Measurements from ENCODE around the gene ERC1. TPM values are rescaled to one million over a fixed set of nuclear protein-coding genes. Genes with fewer than 3 reads are reported as not detected.

ERC1 gene
- total RNA-seq, 1 experiment from 2014 or later: 55.1 TPM

DNA sequence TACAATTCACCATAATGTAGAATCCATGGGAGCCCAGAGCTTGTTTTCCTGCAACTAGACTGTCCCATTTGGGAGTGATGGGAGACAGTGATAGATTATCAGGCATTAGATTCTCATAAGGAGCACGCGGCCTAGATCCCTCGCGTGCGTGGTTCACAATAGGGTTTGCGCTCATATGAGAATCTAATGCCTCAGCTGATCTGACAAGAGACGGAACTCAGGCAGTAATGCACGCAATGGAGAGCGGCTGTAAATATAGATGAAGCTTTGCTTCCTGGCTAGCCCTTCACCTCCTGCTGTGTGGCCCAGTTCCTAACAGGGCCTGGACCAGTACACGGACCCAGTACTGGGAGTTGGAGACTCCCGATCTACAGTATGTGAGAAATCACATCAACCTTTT, 476.7 kb downstream of the ERC1 start:
- no peak for DNase-seq (ENCODE audit: unreplicated experiment)
- peaks cover 13% of the 10 kb centered on the region for H3K36me3 Mint-ChIP-seq (ENCODE audit: insufficient read depth, unreplicated experiment)
- intact Hi-C loops (cut with micrococcal nuclease): no loop called here
- no TSS peak for BruUV-seq (replicated peaks)
- no peaks in the 10 kb centered on the region for H3K27me3 Mint-ChIP-seq (ENCODE audit: insufficient read depth, unreplicated experiment)
- H3K9me3 Mint-ChIP-seq (ENCODE audit: unreplicated experiment): no peaks in the 10 kb centered on the region
- ChIA-PET POLR2A (no interaction called here), CTCF (interaction anchor here (0.6 kb wide), 1 partner anchor 17 kb away, joined by 3 read pairs; no protein-coding TSS in a partner anchor)
- H3K4me1 Mint-ChIP-seq (ENCODE audit: insufficient read depth, unreplicated experiment): peaks cover 25% of the 10 kb centered on the region
- TF ChIP-seq, protein P1, sequence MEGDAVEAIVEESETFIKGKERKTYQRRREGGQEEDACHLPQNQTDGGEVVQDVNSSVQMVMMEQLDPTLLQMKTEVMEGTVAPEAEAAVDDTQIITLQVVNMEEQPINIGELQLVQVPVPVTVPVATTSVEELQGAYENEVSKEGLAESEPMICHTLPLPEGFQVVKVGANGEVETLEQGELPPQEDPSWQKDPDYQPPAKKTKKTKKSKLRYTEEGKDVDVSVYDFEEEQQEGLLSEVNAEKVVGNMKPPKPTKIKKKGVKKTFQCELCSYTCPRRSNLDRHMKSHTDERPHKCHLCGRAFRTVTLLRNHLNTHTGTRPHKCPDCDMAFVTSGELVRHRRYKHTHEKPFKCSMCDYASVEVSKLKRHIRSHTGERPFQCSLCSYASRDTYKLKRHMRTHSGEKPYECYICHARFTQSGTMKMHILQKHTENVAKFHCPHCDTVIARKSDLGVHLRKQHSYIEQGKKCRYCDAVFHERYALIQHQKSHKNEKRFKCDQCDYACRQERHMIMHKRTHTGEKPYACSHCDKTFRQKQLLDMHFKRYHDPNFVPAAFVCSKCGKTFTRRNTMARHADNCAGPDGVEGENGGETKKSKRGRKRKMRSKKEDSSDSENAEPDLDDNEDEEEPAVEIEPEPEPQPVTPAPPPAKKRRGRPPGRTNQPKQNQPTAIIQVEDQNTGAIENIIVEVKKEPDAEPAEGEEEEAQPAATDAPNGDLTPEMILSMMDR (IDR thresholded peaks at IDR 0.05; ENCODE audit: unreplicated experiment): no peak
- H3K4me3 Mint-ChIP-seq (ENCODE audit: unreplicated experiment): no peak overlapping the region
- H3K27ac Mint-ChIP-seq (ENCODE audit: low read depth, unreplicated experiment): no peak overlapping the region

DNA sequence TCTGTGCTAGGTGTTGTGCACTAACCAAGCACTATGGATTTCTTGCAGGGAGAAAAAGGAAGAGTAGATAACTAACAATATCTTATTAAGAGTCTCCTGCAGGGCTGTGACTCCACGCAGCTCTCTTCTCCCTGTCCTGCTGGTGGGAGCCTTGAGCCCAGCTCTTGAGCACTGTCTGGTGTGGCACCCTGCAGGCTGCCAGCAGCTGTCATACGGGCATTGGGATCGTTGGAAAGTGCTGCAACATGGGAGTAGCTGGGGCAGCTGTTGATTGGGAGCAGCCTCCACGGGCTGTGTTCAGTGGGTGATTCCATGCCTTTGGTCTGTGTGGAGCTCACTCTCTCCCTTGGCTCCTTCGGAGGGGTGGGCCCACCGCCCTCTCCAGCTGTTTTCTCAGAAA, 478.0 kb downstream of the ERC1 start:
- H3K27me3 Mint-ChIP-seq (ENCODE audit: insufficient read depth, unreplicated experiment): no peaks in the 10 kb centered on the region
- BruUV-seq (replicated peaks): no TSS peak
- peaks cover 13% of the 10 kb centered on the region for H3K36me3 Mint-ChIP-seq (ENCODE audit: insufficient read depth, unreplicated experiment)
- POLR2A ChIA-PET: no interaction called here
- intact Hi-C loops (cut with micrococcal nuclease): no loop called here
- no peak overlapping the region for H3K27ac Mint-ChIP-seq (ENCODE audit: low read depth, unreplicated experiment)
- no peaks in the 10 kb centered on the region for H3K9me3 Mint-ChIP-seq (ENCODE audit: unreplicated experiment)
- CTCF ChIA-PET: no interaction called here
- H3K4me3 Mint-ChIP-seq (ENCODE audit: unreplicated experiment): no peak overlapping the region
- TF ChIP-seq, protein P1 (IDR thresholded peaks at IDR 0.05; ENCODE audit: unreplicated experiment): no peak
- no peak for DNase-seq (ENCODE audit: unreplicated experiment)
- H3K4me1 Mint-ChIP-seq (ENCODE audit: insufficient read depth, unreplicated experiment): peaks cover 15% of the 10 kb centered on the region

DNA sequence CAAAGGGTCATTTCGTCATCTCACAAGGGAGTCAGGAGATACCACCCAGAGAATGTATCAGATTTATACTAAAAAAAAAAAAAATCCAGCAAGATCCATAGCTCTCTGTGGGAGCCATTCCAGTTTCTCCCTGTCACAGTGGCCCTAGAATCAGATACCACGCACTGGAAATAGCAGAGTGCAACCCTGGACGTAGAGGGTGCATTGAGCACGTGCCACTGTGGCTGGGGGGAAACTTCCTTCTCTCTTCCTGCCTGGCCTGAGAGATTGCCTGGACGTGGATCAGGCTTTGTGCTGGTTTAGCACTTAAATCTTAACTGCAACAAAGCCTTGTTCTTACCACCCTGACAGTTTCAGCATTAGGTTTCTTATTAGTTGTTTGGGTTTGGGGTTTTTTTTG, 479.0 kb downstream of the ERC1 start:
- Mint-ChIP-seq H3K9me3 (ENCODE audit: unreplicated experiment) (no peaks in the 10 kb centered on the region), H3K27ac (ENCODE audit: low read depth, unreplicated experiment) (no peak overlapping the region), H3K36me3 (ENCODE audit: insufficient read depth, unreplicated experiment) (peaks cover 13% of the 10 kb centered on the region), H3K27me3 (ENCODE audit: insufficient read depth, unreplicated experiment) (no peaks in the 10 kb centered on the region), H3K4me1 (ENCODE audit: insufficient read depth, unreplicated experiment) (peaks cover 14% of the 10 kb centered on the region), H3K4me3 (ENCODE audit: unreplicated experiment) (no peak overlapping the region)
- CTCF ChIA-PET: no interaction called here
- intact Hi-C loops (cut with micrococcal nuclease): no loop called here
- TF ChIP-seq, protein P1 (IDR thresholded peaks at IDR 0.05; ENCODE audit: unreplicated experiment): no peak
- DNase-seq (ENCODE audit: unreplicated experiment): no peak
- POLR2A ChIA-PET: no interaction called here
- BruUV-seq (replicated peaks): no TSS peak

DNA sequence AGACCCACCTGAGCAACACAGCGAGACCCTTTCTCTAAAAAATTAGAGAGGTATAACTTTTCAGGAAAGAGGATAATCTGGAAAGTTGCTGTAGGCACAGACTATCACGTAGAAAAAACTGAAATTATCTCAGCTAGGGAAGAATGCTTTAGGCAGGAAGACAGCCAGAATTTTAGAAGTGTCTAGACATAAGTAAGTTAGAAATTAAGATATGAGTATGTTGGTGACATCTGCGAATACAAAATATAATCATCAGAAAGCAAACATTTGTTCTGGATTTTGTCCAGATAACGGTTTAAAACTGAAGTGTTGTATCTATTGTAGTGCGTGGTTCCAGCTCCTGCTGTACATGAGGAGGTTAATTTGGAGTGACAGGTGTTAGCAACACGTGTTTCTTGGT, 480.2 kb downstream of the ERC1 start:
- no TSS peak for BruUV-seq (replicated peaks)
- H3K27me3 Mint-ChIP-seq (ENCODE audit: insufficient read depth, unreplicated experiment): no peaks in the 10 kb centered on the region
- no peak for DNase-seq (ENCODE audit: unreplicated experiment)
- ChIA-PET POLR2A (no interaction called here), CTCF (interaction anchor here (0.6 to 1.1 kb wide), 3 partner anchors 103 to 481 kb away, joined by 3 read pairs; no protein-coding TSS in a partner anchor)
- peaks cover 6% of the 10 kb centered on the region for H3K36me3 Mint-ChIP-seq (ENCODE audit: insufficient read depth, unreplicated experiment)
- TF ChIP-seq, protein P1 (IDR thresholded peaks at IDR 0.05; ENCODE audit: unreplicated experiment): no peak
- no peak overlapping the region for H3K27ac Mint-ChIP-seq (ENCODE audit: low read depth, unreplicated experiment)
- H3K9me3 Mint-ChIP-seq (ENCODE audit: unreplicated experiment): no peaks in the 10 kb centered on the region
- intact Hi-C loops (cut with micrococcal nuclease): no loop called here
- peaks cover 14% of the 10 kb centered on the region for H3K4me1 Mint-ChIP-seq (ENCODE audit: insufficient read depth, unreplicated experiment)
- no peak overlapping the region for H3K4me3 Mint-ChIP-seq (ENCODE audit: unreplicated experiment)
